Ishikawa (cell line): ENCODE results near the gene TUBB3.
A peak's percentile ranks its signal among the peaks of the same experiment; 100 is the strongest.

Experiments used
- CEBPB ChIP-seq: IDR thresholded peaks from 2 replicates; pipeline ENCODE4 v1.6.1; 2012
- CREB1 ChIP-seq: IDR thresholded peaks from 2 replicates; pipeline ENCODE4 v1.6.1; 2012; ENCODE audit warnings: low read depth
- EGR1 ChIP-seq: IDR thresholded peaks from 2 replicates; pipeline ENCODE4 v1.6.1; 2012
- EP300 ChIP-seq: IDR thresholded peaks from 2 replicates; pipeline ENCODE4 v1.6.1; 2012; ENCODE audit warnings: borderline replicate concordance
- FOXM1 ChIP-seq: IDR thresholded peaks from 2 replicates; pipeline ENCODE4 v1.6.1; 2012; ENCODE audit warnings: low read depth, borderline replicate concordance
- NFIC ChIP-seq: IDR thresholded peaks from 2 replicates; pipeline ENCODE4 v1.6.1; 2012
- RAD21 ChIP-seq: IDR thresholded peaks from 2 replicates; pipeline ENCODE4 v1.6.1; 2012; ENCODE audit warnings: low read depth
- TAF1 ChIP-seq: IDR thresholded peaks from 2 replicates; pipeline ENCODE4 v1.6.1; 2012; ENCODE audit warnings: low read depth, mild to moderate bottlenecking
- TCF12 ChIP-seq: IDR thresholded peaks from 2 replicates; pipeline ENCODE4 v1.6.1; 2012; ENCODE audit warnings: low read depth
- TEAD4 ChIP-seq: IDR thresholded peaks from 2 replicates; pipeline ENCODE4 v1.6.1; 2012
- YY1 ChIP-seq: IDR thresholded peaks from 2 replicates; pipeline ENCODE4 v1.6.1; 2012; ENCODE audit warnings: low read depth
- ZBTB7A ChIP-seq: IDR thresholded peaks from 2 replicates; pipeline ENCODE4 v1.6.1; 2012; ENCODE audit warnings: low read depth
- TF ChIP-seq, protein P1 (sequence below): IDR thresholded peaks from 2 replicates; pipeline ENCODE4 v1.6.1; 2012
- TF ChIP-seq, protein P2 (sequence below): IDR thresholded peaks from 2 replicates; pipeline ENCODE4 v1.6.1; 2012
- TF ChIP-seq, protein P3 (sequence below): IDR thresholded peaks from 2 replicates; pipeline ENCODE4 v1.6.1; 2012; ENCODE audit warnings: low read depth, mild to moderate bottlenecking

Gene TUBB3

DNA sequence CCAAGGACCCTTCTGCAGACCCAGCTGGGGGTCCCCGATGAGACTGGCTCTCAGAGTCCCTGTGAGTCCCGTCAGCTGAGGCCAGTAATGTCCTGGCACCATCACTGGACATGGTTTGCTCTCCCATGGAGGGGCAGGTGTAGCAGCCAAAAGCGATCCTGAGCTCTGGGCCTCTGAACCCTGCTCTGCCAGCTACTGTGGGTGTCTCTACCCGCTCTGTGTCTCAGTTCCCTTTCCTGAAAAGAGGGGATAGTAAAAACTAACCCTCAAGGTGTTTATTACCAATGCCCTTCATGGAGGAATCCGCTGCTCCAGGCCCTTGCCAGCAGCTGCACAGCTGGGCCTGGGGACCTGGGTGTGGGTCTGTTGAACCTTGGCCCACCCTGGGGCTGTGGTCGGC lies 8.8 kb downstream of the TUBB3 start:
- TF ChIP-seq EGR1 (no peak), CREB1 (no peak), TCF12 (no peak)
- TF ChIP-seq, protein P1, sequence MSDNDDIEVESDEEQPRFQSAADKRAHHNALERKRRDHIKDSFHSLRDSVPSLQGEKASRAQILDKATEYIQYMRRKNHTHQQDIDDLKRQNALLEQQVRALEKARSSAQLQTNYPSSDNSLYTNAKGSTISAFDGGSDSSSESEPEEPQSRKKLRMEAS = no peak

DNA sequence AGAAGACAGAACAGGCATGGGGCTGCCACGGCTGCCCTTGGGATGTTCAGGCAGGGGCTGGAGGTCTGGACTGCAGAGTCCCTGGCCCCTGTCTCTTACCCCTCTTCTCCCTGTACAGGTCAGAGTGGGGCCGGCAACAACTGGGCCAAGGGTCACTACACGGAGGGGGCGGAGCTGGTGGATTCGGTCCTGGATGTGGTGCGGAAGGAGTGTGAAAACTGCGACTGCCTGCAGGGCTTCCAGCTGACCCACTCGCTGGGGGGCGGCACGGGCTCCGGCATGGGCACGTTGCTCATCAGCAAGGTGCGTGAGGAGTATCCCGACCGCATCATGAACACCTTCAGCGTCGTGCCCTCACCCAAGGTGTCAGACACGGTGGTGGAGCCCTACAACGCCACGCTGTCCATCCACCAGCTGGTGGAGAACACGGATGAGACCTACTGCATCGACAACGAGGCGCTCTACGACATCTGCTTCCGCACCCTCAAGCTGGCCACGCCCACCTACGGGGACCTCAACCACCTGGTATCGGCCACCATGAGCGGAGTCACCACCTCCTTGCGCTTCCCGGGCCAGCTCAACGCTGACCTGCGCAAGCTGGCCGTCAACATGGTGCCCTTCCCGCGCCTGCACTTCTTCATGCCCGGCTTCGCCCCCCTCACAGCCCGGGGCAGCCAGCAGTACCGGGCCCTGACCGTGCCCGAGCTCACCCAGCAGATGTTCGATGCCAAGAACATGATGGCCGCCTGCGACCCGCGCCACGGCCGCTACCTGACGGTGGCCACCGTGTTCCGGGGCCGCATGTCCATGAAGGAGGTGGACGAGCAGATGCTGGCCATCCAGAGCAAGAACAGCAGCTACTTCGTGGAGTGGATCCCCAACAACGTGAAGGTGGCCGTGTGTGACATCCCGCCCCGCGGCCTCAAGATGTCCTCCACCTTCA lies 11.7 kb downstream of the TUBB3 start:
- no peak for TF ChIP-seq CREB1
- TF ChIP-seq, protein P2, sequence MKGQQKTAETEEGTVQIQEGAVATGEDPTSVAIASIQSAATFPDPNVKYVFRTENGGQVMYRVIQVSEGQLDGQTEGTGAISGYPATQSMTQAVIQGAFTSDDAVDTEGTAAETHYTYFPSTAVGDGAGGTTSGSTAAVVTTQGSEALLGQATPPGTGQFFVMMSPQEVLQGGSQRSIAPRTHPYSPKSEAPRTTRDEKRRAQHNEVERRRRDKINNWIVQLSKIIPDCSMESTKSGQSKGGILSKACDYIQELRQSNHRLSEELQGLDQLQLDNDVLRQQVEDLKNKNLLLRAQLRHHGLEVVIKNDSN = no peak
- TF ChIP-seq TCF12 = no peak
- no peak for TF ChIP-seq EP300

DNA sequence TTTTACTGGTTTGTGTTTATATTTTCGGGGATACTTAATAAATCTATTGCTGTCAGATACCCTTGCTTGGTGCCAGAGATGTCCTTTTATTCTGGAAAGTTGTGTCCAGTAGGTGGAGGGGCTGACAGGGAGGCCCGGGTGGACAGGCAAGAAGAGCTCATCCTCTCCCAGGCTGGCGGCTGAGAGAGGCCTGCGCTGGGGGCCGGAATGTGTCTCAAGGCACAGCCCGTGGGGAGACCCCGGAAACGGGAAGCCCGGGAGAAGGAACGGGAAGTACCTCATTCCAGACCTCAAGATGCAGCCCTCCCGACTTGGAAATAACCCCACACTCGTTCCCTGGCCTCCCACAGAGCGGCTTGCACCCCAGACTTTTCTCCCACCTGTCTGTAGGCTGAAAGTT lies 12.9 kb downstream of the TUBB3 start:
- TF ChIP-seq FOXM1 (no peak), CEBPB (no peak), NFIC (no peak), CREB1 (no peak), YY1 (no peak), ZBTB7A (no peak), RAD21 (no peak), TCF12 (no peak)
- TF ChIP-seq, protein P1 = no peak
- TF ChIP-seq, protein P2 = no peak

DNA sequence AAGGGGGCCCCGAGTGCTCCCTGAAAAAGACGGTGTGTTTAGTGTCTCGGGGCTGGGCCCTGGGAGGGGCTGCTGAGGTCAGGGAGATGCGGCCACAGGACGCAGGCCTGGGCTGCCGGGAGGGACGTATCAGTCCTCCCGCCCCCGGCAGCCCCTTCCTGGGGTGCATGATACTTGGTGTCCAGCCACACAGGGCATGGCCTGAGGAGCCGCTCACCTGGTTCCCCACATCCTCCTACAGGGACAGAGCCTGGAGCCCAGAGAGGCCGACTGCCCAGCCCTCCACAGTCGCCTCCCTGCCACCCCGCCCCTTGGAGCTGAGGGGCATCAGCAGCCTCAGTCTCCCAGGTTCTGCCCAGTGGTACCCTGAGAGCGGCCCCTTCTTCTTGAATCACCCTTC lies 13.4 kb downstream of the TUBB3 start:
- TF ChIP-seq FOXM1 = no peak

DNA sequence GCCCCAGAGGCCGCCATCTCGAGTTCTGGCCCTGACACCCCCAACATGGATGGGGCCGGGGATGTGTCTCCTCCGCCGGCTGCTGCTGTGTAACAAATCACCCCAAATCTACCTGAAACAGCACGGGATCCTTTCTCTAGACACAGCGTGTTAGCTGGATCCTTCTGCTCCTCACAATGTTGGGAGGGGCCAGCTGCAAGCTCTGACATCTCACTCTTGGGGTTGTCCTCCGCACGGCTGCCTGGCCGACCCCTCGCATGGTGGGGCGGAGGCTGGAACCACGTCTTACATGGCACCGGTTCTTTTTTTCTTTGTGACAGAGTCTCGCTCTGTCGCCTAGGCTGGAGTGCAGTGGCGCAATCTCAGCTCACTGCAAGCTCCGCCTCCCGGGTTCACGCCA lies 13.8 kb downstream of the TUBB3 start:
- no peak for TF ChIP-seq EGR1
- TF ChIP-seq TEAD4 = no peak
- no peak for TF ChIP-seq EP300
- no peak for TF ChIP-seq TAF1
- TF ChIP-seq, protein P2 = no peak
- TF ChIP-seq RAD21 = no peak

DNA sequence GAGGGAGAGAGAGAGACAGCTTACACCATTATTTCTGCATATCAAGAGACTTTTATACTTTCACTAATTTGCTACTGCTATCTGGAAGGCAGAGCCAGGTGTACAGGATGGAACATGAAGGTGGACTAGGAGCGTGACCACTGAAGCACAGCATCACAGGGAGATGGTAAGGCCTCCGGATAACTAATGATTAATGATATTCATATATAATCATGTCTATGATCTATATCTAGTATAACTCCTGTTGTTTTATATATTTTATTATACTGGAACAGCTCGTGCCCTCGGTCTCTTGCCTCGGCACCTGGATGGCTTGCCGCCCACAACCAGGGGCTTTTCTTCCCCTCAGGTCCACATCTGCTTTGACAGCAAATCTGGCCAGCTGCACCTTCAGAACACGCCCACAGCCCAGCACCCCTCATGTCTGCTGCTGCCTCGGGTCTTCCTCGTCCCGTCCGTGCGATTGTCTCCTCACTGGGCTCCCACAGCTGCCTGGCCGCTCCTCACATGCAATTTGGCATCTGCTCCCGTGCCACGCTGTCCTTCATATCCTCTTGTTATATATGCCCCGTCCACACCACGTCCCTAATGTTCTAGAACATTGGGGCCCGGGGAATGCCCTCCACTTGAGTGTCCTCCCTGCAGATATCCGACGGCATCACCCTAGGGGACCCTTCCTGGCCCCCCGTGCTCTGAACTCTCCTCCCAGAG lies 15.2 kb downstream of the TUBB3 start:
- no peak for TF ChIP-seq EGR1
- no peak for TF ChIP-seq TCF12
- no peak for TF ChIP-seq TEAD4
- no peak for TF ChIP-seq NFIC
- no peak for TF ChIP-seq ZBTB7A
- no peak for TF ChIP-seq YY1
- no peak for TF ChIP-seq CREB1
- TF ChIP-seq, protein P1 = no peak
- no peak for TF ChIP-seq EP300
- TF ChIP-seq RAD21 = no peak
- TF ChIP-seq TAF1 = no peak

DNA sequence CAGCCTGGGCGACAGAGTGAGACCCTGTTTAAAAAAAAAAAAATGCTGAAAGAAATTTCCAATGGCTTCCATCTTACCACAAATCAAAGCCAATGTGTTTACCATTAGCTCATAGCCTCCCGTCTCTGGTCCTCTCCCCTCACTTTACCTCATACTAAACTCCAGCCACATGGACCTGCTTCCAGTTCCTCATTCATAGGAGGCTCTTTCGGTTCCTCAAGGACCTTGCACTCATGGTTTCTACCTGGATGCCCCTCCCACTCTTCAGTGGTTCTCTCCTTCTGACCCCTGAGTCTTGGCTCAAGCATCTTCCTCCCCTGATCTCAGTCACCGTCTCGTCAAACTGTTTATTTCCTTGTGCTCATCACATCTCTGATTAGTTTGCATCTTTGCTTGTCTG lies 21.6 kb downstream of the TUBB3 start:
- TF ChIP-seq TEAD4 (no peak), TAF1 (no peak), FOXM1 (no peak)
- TF ChIP-seq, protein P1 = no peak

DNA sequence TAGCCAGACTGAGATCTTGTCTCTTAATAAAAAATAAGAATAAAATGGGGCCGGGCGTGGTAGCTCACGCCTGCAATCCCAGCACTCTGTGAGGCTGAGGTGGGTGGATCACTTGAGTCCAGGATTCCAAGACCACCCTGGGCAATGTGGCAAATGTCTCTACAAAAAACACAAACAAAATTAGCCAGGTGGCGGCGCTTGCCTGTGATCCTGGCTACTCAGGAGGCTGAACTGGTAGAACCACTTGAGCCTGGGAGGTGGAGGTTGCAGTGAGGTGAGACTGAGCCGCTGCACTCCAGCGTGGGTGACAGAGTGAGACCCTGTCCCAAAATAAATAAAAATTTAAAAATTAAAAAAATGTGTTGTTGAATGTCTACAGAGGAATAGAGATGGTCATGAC lies 22.5 kb downstream of the TUBB3 start:
- no peak for TF ChIP-seq CEBPB
- peak; percentile 26; the same call in 1 of the 2 replicates for TF ChIP-seq RAD21

DNA sequence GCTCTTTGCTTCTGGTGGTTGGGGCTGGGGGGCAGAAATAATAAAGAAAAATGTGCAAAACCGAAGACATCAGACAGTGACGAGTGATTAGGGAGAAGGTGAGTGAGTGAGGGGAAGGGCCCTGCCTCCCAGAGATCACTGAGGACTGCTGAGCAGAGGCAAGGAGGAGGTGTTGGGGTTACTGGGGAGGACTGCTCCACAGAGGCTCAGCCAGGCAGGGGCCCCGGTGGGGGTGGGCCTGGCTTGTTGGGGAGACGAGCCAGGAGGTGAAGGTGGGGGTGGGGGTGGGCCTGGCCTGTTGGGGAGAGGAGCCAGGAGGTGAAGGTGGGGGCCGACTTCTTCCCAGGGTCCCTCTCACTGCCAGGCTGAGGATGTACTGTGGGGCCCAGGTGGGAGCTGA lies 23.4 kb downstream of the TUBB3 start:
- no peak for TF ChIP-seq TEAD4
- no peak for TF ChIP-seq ZBTB7A
- no peak for TF ChIP-seq YY1
- no peak for TF ChIP-seq EGR1
- TF ChIP-seq, protein P3, sequence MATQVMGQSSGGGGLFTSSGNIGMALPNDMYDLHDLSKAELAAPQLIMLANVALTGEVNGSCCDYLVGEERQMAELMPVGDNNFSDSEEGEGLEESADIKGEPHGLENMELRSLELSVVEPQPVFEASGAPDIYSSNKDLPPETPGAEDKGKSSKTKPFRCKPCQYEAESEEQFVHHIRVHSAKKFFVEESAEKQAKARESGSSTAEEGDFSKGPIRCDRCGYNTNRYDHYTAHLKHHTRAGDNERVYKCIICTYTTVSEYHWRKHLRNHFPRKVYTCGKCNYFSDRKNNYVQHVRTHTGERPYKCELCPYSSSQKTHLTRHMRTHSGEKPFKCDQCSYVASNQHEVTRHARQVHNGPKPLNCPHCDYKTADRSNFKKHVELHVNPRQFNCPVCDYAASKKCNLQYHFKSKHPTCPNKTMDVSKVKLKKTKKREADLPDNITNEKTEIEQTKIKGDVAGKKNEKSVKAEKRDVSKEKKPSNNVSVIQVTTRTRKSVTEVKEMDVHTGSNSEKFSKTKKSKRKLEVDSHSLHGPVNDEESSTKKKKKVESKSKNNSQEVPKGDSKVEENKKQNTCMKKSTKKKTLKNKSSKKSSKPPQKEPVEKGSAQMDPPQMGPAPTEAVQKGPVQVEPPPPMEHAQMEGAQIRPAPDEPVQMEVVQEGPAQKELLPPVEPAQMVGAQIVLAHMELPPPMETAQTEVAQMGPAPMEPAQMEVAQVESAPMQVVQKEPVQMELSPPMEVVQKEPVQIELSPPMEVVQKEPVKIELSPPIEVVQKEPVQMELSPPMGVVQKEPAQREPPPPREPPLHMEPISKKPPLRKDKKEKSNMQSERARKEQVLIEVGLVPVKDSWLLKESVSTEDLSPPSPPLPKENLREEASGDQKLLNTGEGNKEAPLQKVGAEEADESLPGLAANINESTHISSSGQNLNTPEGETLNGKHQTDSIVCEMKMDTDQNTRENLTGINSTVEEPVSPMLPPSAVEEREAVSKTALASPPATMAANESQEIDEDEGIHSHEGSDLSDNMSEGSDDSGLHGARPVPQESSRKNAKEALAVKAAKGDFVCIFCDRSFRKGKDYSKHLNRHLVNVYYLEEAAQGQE = no peak
